ENCODE measurements around the gene ITPKB.

The ITPKB gene

GRCh38 chr1:226597616-226598454 lies 141.2 kb downstream of the ITPKB start:
- DNase-seq, result no peak

GRCh38 chr1:226596531-226597165 lies 142.4 kb downstream of the ITPKB start:
- DNase-seq, result no peak

- DNase-seq, result no peak
These were observed 145.5 kb downstream of the ITPKB start for GRCh38 chr1:226593541-226593940.

DNA sequence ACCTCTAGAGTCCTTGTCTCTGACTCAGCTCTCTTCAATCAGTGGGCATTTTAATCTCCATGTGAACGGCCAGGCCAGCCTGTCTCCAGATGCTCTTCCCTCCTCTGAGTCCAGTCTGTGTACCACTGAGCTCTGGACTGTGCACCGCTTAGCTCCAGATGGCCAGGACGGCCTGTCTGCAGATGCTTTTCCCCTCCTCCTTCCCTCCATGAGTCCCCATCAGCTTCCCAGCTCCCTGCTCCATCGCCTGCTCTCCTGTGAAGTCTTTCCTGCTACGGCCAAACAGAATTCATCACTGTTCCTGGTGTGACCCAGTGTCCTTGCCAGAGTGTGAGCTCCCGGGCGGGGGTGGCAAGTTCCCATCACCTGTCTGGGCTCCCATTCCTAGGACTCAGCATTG lies 148.5 kb downstream of the ITPKB start:
- DNase-seq, result no peak

- peak; percentile 18 for DNase-seq
These were observed 149.9 kb downstream of the ITPKB start for GRCh38 chr1:226589008-226589733.

DNA sequence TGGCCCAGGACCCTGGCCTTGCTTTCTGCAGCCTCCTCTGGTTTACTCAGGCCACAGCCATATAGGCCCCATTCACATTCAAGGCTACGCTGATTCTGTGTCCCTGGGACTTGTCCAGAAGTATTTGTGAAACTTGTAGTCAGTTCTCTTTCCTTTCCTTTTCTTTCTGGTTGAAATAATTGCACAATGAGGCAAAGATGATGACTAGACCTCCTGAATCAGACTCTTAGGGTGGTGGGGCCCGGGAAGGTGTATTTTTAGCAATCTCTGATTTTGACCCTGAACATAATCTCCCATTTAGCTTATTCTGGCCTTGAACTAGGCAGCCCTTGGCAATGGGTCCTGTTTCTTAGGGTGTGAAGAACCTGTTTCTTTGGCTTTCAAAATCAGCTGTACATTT lies 150.6 kb downstream of the ITPKB start:
- peak; percentile 53 for DNase-seq

GRCh38 chr1:226586650-226587422 lies 152.2 kb downstream of the ITPKB start:
- peak; percentile 24 for DNase-seq

DNA sequence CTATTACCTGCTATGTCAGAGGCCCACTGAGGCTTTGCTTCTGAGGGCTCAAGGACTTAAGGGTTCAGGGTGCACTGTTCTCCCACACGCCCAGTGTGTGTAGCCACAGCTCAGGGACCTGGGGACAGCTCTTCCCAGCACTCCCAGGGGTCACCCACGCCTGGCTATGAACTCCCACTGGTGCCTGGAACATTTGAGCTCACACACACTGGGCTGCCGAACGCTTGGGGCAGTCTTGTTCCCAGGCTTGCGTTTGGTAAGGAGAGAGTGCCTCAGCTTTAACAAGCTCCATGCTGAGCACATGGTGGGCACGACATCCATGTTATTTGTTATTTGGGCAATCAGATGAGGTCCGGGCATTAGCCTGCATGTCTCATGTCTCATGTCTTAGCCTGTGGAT lies 153.0 kb downstream of the ITPKB start:
- DNase-seq, result no peak

DNA sequence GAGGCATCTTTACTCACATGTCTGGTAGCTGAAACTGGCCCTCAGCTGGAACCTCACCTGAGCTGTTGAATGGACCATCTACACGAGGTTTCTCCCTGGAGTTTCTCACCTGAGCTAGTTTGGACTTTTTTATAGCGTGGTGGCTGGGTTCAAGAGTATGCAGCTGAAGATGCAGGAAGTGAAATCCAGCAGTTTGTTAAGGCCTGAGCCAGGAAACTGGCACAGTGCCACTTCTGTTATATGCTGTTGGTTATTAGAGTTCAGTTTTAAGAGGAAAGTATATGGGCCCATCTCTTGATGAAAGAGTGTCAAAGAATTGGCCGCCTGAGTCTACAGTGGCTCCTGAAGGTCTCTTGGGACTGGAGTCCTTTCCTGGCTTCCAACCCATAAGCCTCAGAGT lies 154.9 kb downstream of the ITPKB start:
- no peak for DNase-seq

- peak; percentile 44 for DNase-seq
These were observed 156.1 kb downstream of the ITPKB start for GRCh38 chr1:226582966-226583365.

Measured in inflammatory macrophage treated with lipopolysaccharide for 4 hours (primary cell).